Testis (tissue), 3 donors: ENCODE data around the gene CBX2. TPM values are rescaled to one million over a fixed set of nuclear protein-coding genes. Genes with fewer than 3 reads are reported as not detected.

Source experiments
- DNase-seq: peaks from one replicate; pipeline ENCODE4 v3.0.0-alpha.2; 2019
- H3K27ac ChIP-seq, 2 donors: fragments of 200-600 bp; sonication (generic); one replicate each; pipeline ENCODE4 v1.5.1; 2019
- H3K27me3 ChIP-seq: fragments of 200-600 bp; sonication (generic); one replicate; pipeline ENCODE4 v1.5.1; 2019
- H3K36me3 ChIP-seq: fragments of 200-600 bp; sonication (generic); one replicate; pipeline ENCODE4 v1.5.1; 2017; ENCODE audit warnings: low read depth; ENCODE audit errors: missing control alignments
- H3K4me1 ChIP-seq: fragments of 200-600 bp; sonication (generic); one replicate; pipeline ENCODE4 v1.5.1; 2019
- H3K4me3 ChIP-seq, 2 donors: fragments of 200-600 bp; sonication (generic); one replicate each; pipeline ENCODE4 v1.5.1; 2017 to 2019
- H3K9me3 ChIP-seq: fragments of 200-600 bp; sonication (generic); one replicate; pipeline ENCODE4 v1.5.1; 2017
- CTCF ChIP-seq, 3 experiments: fragments of 450-650 bp in 2 of 3; fragments of 200-600 bp in 1 of 3; sonication (generic) in 1 of 3; IDR thresholded peaks; one replicate each; pipeline ENCODE4 v1.5.1; 2016 to 2019; ENCODE audit warnings: antibody characterized with exemption in 3 of 3, mild to moderate bottlenecking in 2 of 3, moderate library complexity in 1 of 3
- POLR2A ChIP-seq: fragments of 450-650 bp; IDR thresholded peaks from one replicate; pipeline ENCODE4 v1.6.1; 2017; ENCODE audit warnings: antibody characterized with exemption, mild to moderate bottlenecking, moderate library complexity
- WGBS, 2 donors: methylation state at CpG; one replicate each; pipeline ENCODE4 v1.1.5; 2018; 5-methylcytosine and 5-hydroxymethylcytosine counted together
- intact Hi-C: fragments of 100-400 bp; cut with DNase I; formaldehyde crosslinking; loops from one replicate; pipeline ENCODE4 v1.15.1; 2023; ENCODE audit warnings: low total_unique reads
- polyA plus RNA-seq: library from polyadenylated mRNA; stranded (reverse); fragments of 350-450 nt; fragmentation: Illumina TruSeq; extraction: RNeasy Lipid Tissue Mini Kit (QIAGEN cat#74804); gene quantifications from one replicate; pipeline ENCODE4 v1.2.3, GENCODE V29; 2014; ENCODE audit warnings: low read depth, low replicate concordance; ENCODE audit not compliant: insufficient read depth
- total RNA-seq, 2 donors: library from RNA; depleted of rRNA; stranded (reverse); fragments of >200 nt; gene quantifications; one replicate each; pipeline ENCODE4 v1.2.3, GENCODE V29; 2016

Gene CBX2
- total and polyA plus RNA-seq, 3 donors from 2014 or later, result 19.4 to 30.7 (median 27.1) TPM

- TF ChIP-seq CTCF (IDR thresholded peaks at IDR 0.05) (no peak), POLR2A (no peak)
- no peaks in the 10 kb centered on the region for H3K36me3 ChIP-seq
- intact Hi-C loops, result no loop called here
- no peaks in the 10 kb centered on the region for H3K9me3 ChIP-seq
- DNase-seq, result no peak
- no peak overlapping the region for H3K27ac ChIP-seq
- H3K27me3 ChIP-seq, result no peaks in the 10 kb centered on the region
- no peaks in the 10 kb centered on the region for H3K4me1 ChIP-seq
- WGBS, 2 donors, result 89 to 96% methylated on average over 15 of the region's 15 CpGs
- H3K4me3 ChIP-seq, result no peak overlapping the region
Observed at GRCh38 chr17:79757140-79757745, 20.7 kb upstream of the CBX2 start.

- Histone ChIP-seq H3K9me3 (no peaks in the 10 kb centered on the region), H3K4me3 (no peak overlapping the region), H3K27ac (no peak overlapping the region), H3K27me3 (no peaks in the 10 kb centered on the region), H3K4me1 (no peaks in the 10 kb centered on the region), H3K36me3 (no peaks in the 10 kb centered on the region)
- 90 to 93% methylated on average over 6 of the region's 6 CpGs for WGBS, 2 donors
- no peak for DNase-seq
- intact Hi-C loops, result no loop called here
- TF ChIP-seq CTCF (IDR thresholded peaks at IDR 0.05), result no peak
- TF ChIP-seq POLR2A, result no peak
Observed at GRCh38 chr17:79758271-79758670, 19.7 kb upstream of the CBX2 start.

GRCh38 chr17:79760197-79760906 is 17.6 kb upstream of the CBX2 start:
- H3K9me3 ChIP-seq, result no peaks in the 10 kb centered on the region
- no peak overlapping the region for H3K27ac ChIP-seq
- H3K36me3 ChIP-seq, result no peaks in the 10 kb centered on the region
- DNase-seq, result no peak
- no peaks in the 10 kb centered on the region for H3K4me1 ChIP-seq
- TF ChIP-seq CTCF (IDR thresholded peaks at IDR 0.05), result no peak
- TF ChIP-seq POLR2A, result no peak
- H3K27me3 ChIP-seq, result no peaks in the 10 kb centered on the region
- intact Hi-C loops, result no loop called here
- no peak overlapping the region for H3K4me3 ChIP-seq
- 82 to 88% methylated on average over 14 to 21 of the region's 21 CpGs for WGBS, 2 donors

GRCh38 chr17:79761894-79762589 is 15.9 kb upstream of the CBX2 start:
- DNase-seq, result no peak
- no peaks in the 10 kb centered on the region for H3K27me3 ChIP-seq
- intact Hi-C loops, result no loop called here
- no peaks in the 10 kb centered on the region for H3K36me3 ChIP-seq
- 82 to 87% methylated on average over 15 to 19 of the region's 19 CpGs for WGBS, 2 donors
- TF ChIP-seq POLR2A, result no peak
- no peak for TF ChIP-seq CTCF (IDR thresholded peaks at IDR 0.05)
- no peaks in the 10 kb centered on the region for H3K9me3 ChIP-seq
- no peak overlapping the region for H3K4me3 ChIP-seq
- no peak overlapping the region for H3K27ac ChIP-seq
- no peaks in the 10 kb centered on the region for H3K4me1 ChIP-seq
